H1 (cell line): Measurements from ENCODE around the gene ART5. TPM values are rescaled to one million over a fixed set of nuclear protein-coding genes. Genes with fewer than 3 reads are reported as not detected.

Experiments
- CTCF ChIA-PET: fragments of 300-600 bp; sonication (Branson Sonifier 250); formaldehyde crosslinking; loops from one replicate; lab custom pipeline; 2021; ENCODE audit not compliant: partially characterized antibody; lab: Charles Lee
- POLR2A ChIA-PET: fragments of 300-600 bp; sonication (Branson Sonifier 250); formaldehyde crosslinking; loops from one replicate; lab custom pipeline; 2021; ENCODE audit warnings: inconsistent platforms; ENCODE audit not compliant: partially characterized antibody; lab: Charles Lee
- DNase-seq, 2 experiments: peaks; one replicate each; pipeline versions ENCODE4 v3.0.0 to v3.0.0-alpha.2; 2010 to 2022; ENCODE audit warnings: low spot score in 2 of 2, low read depth in 1 of 2, mixed read lengths in 1 of 2
- FAIRE-seq: peaks from 2 replicates; lab custom pipeline; 2011; peaks lifted over from hg19 to GRCh38; lab: Jason Lieb, UNC
- H2AFZ ChIP-seq: 2 replicates; pipeline ENCODE4 v1.8.1; 2012; ENCODE audit warnings: low read length, inconsistent platforms
- H2AK5ac ChIP-seq: 2 replicates; pipeline ENCODE4 v1.6.1; 2013; ENCODE audit warnings: low read depth, low read length
- H2BK120ac ChIP-seq: replicated peaks from 2 replicates; pipeline ENCODE3; 2013; ENCODE audit warnings: low read depth, low read length, inconsistent platforms
- H2BK12ac ChIP-seq: 2 replicates; pipeline ENCODE4 v1.6.1; 2013; ENCODE audit warnings: low read depth, low read length
- H2BK15ac ChIP-seq: 2 replicates; pipeline ENCODE4 v1.6.1; 2013; ENCODE audit warnings: low read length
- H2BK20ac ChIP-seq: 2 replicates; pipeline ENCODE4 v1.6.1; 2013; ENCODE audit warnings: low read length
- H2BK5ac ChIP-seq: 2 replicates; pipeline ENCODE4 v1.6.1; 2013; ENCODE audit warnings: low read depth, low read length
- H3K14ac ChIP-seq: 2 replicates; pipeline ENCODE4 v1.6.1; 2013; ENCODE audit warnings: inconsistent platforms; ENCODE audit not compliant: insufficient read length
- H3K18ac ChIP-seq: 2 replicates; pipeline ENCODE4 v1.6.1; 2013; ENCODE audit warnings: low read length; ENCODE audit errors: extremely low read depth
- H3K23ac ChIP-seq: 2 replicates; pipeline ENCODE4 v1.6.1; 2013; ENCODE audit warnings: inconsistent platforms; ENCODE audit not compliant: insufficient read length
- H3K23me2 ChIP-seq: 2 replicates; pipeline ENCODE4 v1.6.1; 2013; ENCODE audit warnings: low read depth, low read length
- H3K27ac ChIP-seq: 2 replicates; pipeline ENCODE4 v1.6.1; 2011; ENCODE audit warnings: low read depth, low read length, inconsistent platforms
- H3K27me3 ChIP-seq, 4 experiments: replicated peaks in 1 of 4; 1 replicate in 1 of 4; 2 replicates in 3 of 4; pipeline versions ENCODE4 v1.6.1 to v1.8.1; 2011 to 2013; ENCODE audit warnings: low read length in 3 of 4, mild to moderate bottlenecking in 3 of 4, inconsistent platforms in 2 of 4, mixed read lengths in 2 of 4, moderate library complexity in 1 of 4; ENCODE audit not compliant: control insufficient read depth in 3 of 4, insufficient read depth in 3 of 4; ENCODE audit errors: extremely low read depth in 1 of 4
- H3K36me3 ChIP-seq, 4 experiments: 2 replicates each; pipeline versions ENCODE4 v1.6.1 to v1.8.1; 2011 to 2013; ENCODE audit warnings: mild to moderate bottlenecking in 4 of 4, low read length in 3 of 4, moderate library complexity in 2 of 4, control low read depth in 1 of 4, inconsistent platforms in 1 of 4; ENCODE audit not compliant: insufficient read depth in 4 of 4, control insufficient read depth in 2 of 4
- H3K4ac ChIP-seq: replicated peaks from 2 replicates; pipeline ENCODE3; 2013; ENCODE audit warnings: low read length, low read depth, mixed read lengths, inconsistent platforms; ENCODE audit not compliant: insufficient read length
- H3K4me1 ChIP-seq, 4 experiments: replicated peaks in 1 of 4; 1 replicate in 1 of 4; 2 replicates in 3 of 4; pipeline versions ENCODE4 v1.6.1 to v1.8.1; 2011 to 2013; ENCODE audit warnings: low read length in 3 of 4, inconsistent platforms in 2 of 4, mixed read lengths in 1 of 4; ENCODE audit not compliant: insufficient read depth in 4 of 4, control insufficient read depth in 3 of 4
- H3K4me2 ChIP-seq, 2 experiments: 2 replicates each; pipeline versions ENCODE4 v1.6.1 to v1.8.1; 2011 to 2013; ENCODE audit warnings: low read depth in 2 of 2, low read length in 2 of 2, control low read depth in 1 of 2, inconsistent platforms in 1 of 2, mild to moderate bottlenecking in 1 of 2; ENCODE audit not compliant: insufficient read depth in 1 of 2
- H3K4me3 ChIP-seq, 4 experiments: fragments of 200-600, 300-600 bp in 1 of 4; sonication (generic), shearing (Covaris generic), sonication (Bioruptor Twin) in 1 of 4; 2 replicates each; pipeline versions ENCODE4 v1.5.1 to v1.8.1; 2011 to 2016; ENCODE audit warnings: low read length in 4 of 4, low read depth in 3 of 4, control low read depth in 2 of 4, inconsistent platforms in 2 of 4, mild to moderate bottlenecking in 2 of 4, mixed read lengths in 1 of 4, moderate library complexity in 1 of 4; ENCODE audit not compliant: insufficient read depth in 2 of 4; ENCODE audit errors: extremely low read depth in 1 of 4
- H3K56ac ChIP-seq: replicated peaks from 2 replicates; pipeline ENCODE3; 2013; ENCODE audit warnings: low read depth, mild to moderate bottlenecking, mixed read lengths, low read length, inconsistent platforms; ENCODE audit not compliant: insufficient read length
- H3K79me1 ChIP-seq: 2 replicates; pipeline ENCODE4 v1.6.1; 2013; ENCODE audit warnings: low read depth, low read length, control low read depth
- H3K79me2 ChIP-seq, 2 experiments: 2 replicates each; pipeline versions ENCODE4 v1.6.1 to v1.8.1; 2012 to 2013; ENCODE audit warnings: low read length in 2 of 2, mild to moderate bottlenecking in 2 of 2, inconsistent platforms in 1 of 2; ENCODE audit not compliant: insufficient read depth in 2 of 2, control insufficient read depth in 1 of 2
- H3K9ac ChIP-seq, 4 experiments: replicated peaks in 1 of 4; 1 replicate in 1 of 4; 2 replicates in 3 of 4; pipeline versions ENCODE4 v1.6.1 to v1.8.1; 2011 to 2013; ENCODE audit warnings: low read depth in 3 of 4, low read length in 3 of 4, control low read depth in 2 of 4, mild to moderate bottlenecking in 2 of 4, moderate library complexity in 2 of 4, inconsistent platforms in 1 of 4; ENCODE audit errors: extremely low read depth in 1 of 4
- H3K9me3 ChIP-seq, 2 experiments: 2 replicates each; pipeline versions ENCODE4 v1.6.1 to v1.8.1; 2012 to 2013; ENCODE audit warnings: mild to moderate bottlenecking in 2 of 2, moderate library complexity in 2 of 2, control low read depth in 1 of 2, inconsistent platforms in 1 of 2, low read depth in 1 of 2, low read length in 1 of 2, mixed read lengths in 1 of 2; ENCODE audit not compliant: insufficient read depth in 2 of 2
- H4K20me1 ChIP-seq, 2 experiments: replicated peaks in 1 of 2; 2 replicates each; pipeline versions ENCODE3 to v1.8.1; 2011 to 2013; ENCODE audit warnings: inconsistent platforms in 2 of 2, low read length in 2 of 2, mild to moderate bottlenecking in 1 of 2; ENCODE audit not compliant: insufficient read depth in 2 of 2, control insufficient read depth in 1 of 2
- H4K5ac ChIP-seq: 2 replicates; pipeline ENCODE4 v1.6.1; 2013; ENCODE audit warnings: low read length, low read depth, mixed read lengths, inconsistent platforms; ENCODE audit not compliant: insufficient read length
- H4K8ac ChIP-seq: 2 replicates; pipeline ENCODE4 v1.8.0; 2013; ENCODE audit warnings: mild to moderate bottlenecking, moderate library complexity, low read length, inconsistent platforms; ENCODE audit not compliant: insufficient read depth; ENCODE audit errors: extremely low read depth
- H4K91ac ChIP-seq: replicated peaks from 2 replicates; pipeline ENCODE3; 2013; ENCODE audit warnings: low read length, mixed read lengths, inconsistent platforms; ENCODE audit not compliant: insufficient read length
- HDAC2 ChIP-seq, 2 experiments: fragments of 300-600 bp in 1 of 2; sonication (generic) in 1 of 2; IDR thresholded peaks; 2 replicates each; pipeline ENCODE4 v1.6.1; 2011 to 2012; ENCODE audit warnings: low read depth in 2 of 2, low read length in 2 of 2, mild to moderate bottlenecking in 2 of 2, moderate library complexity in 2 of 2, borderline replicate concordance in 1 of 2, inconsistent platforms in 1 of 2
- KDM5A ChIP-seq: fragments of 200-600 bp; IDR thresholded peaks from 2 replicates; pipeline ENCODE4 v1.7.1; 2012; ENCODE audit warnings: mild to moderate bottlenecking, low read length, inconsistent platforms, mixed read lengths
- POLR2A ChIP-seq, 2 experiments: IDR thresholded peaks; 1 replicate in 1 of 2; 2 replicates in 1 of 2; pipeline ENCODE4 v1.6.1; 2011; ENCODE audit warnings: low read depth in 2 of 2, low read length in 2 of 2, mild to moderate bottlenecking in 2 of 2; ENCODE audit errors: control extremely low read depth in 1 of 2
- SIX5 ChIP-seq: IDR thresholded peaks from 2 replicates; pipeline ENCODE4 v1.6.1; 2011; ENCODE audit warnings: mild to moderate bottlenecking, low read depth, low read length
- SP1 ChIP-seq: IDR thresholded peaks from 2 replicates; pipeline ENCODE4 v1.6.1; 2011; ENCODE audit warnings: low read depth, low read length
- SUZ12 ChIP-seq: fragments of 200-600 bp; sonication (generic); IDR thresholded peaks from 2 replicates; pipeline ENCODE4 v1.6.1; 2012; ENCODE audit warnings: mild to moderate bottlenecking, inconsistent platforms, low read length, moderate library complexity, mixed read lengths
- YY1 ChIP-seq: IDR thresholded peaks from 2 replicates; pipeline ENCODE4 v1.6.1; 2011; ENCODE audit warnings: low read depth, mild to moderate bottlenecking, low read length
- WGBS, 2 experiments: shearing (Covaris generic) in 1 of 2; methylation state at CpG; one replicate each; pipeline versions ENCODE4 v1.1.6 to v1.1.7; 2013 to 2015; ENCODE audit warnings: low lambda C conversion rate in 2 of 2, mixed read lengths in 2 of 2, inconsistent platforms in 1 of 2, low coverage in 1 of 2, missing lambda C conversion rate in 1 of 2; ENCODE audit not compliant: insufficient replicate concordance in 2 of 2, insufficient coverage in 1 of 2, insufficient read length in 1 of 2; ENCODE audit errors: extremely low coverage in 1 of 2, missing lambda C conversion rate in 1 of 2; 5-methylcytosine and 5-hydroxymethylcytosine counted together
- polyA plus RNA-seq, 7 experiments: library from polyadenylated mRNA; depleted of rRNA in 3 of 7; stranded (reverse) in 5 of 7; unstranded in 2 of 7; fragments of >200 nt in 5 of 7; fragments of 200-250 nt in 2 of 7; gene quantifications; 1 replicate in 5 of 7; 2 replicates in 1 of 7; 4 replicates in 1 of 7; pipeline versions ENCODE4 v1.2.1 to v1.2.3, GENCODE V29; 2011 to 2013; ENCODE audit warnings: missing spikeins in 2 of 7, mixed read lengths in 2 of 7
- total RNA-seq: library from RNA; stranded (reverse); fragmentation: NEBNext Ultra II Directional; extraction: Animal tissue kit (Norgen Biotek cat#: 25700); gene quantifications from 2 replicates; pipeline ENCODE4 v1.2.1, GENCODE V29; 2021

ART5 gene
- total and polyA plus RNA-seq, 2 of the 8 experiments (the other 6 are each of a cell fraction or from before 2014, with no cell fraction given), result 6.0 to 7.5 TPM

- H3K36me3 ChIP-seq, result peaks cover 39 to 95% (median 85%) of the 10 kb centered on the region in 4 experiments
- no peak overlapping the region for H3K23ac ChIP-seq
- no peaks in the 10 kb centered on the region for H3K9me3 ChIP-seq
- H3K4me3 ChIP-seq, result no peak overlapping the region
- H2BK5ac ChIP-seq, result no peak overlapping the region
- H3K79me2 ChIP-seq, result no peaks in the 10 kb centered on the region
- H3K14ac ChIP-seq, result no peak overlapping the region
- H3K4ac ChIP-seq, result no peak overlapping the region
- no peak overlapping the region for H3K18ac ChIP-seq
- H4K5ac ChIP-seq, result no peak overlapping the region
- CTCF ChIA-PET, result interaction anchor here (1.1 to 1.7 kb wide), 2 partner anchors 9 to 20 kb away, joined by 3 read pairs; no protein-coding TSS in a partner anchor
- no peak overlapping the region for H3K27ac ChIP-seq
- H4K91ac ChIP-seq, result no peak overlapping the region
- H3K4me1 ChIP-seq, result no peaks in the 10 kb centered on the region
- H3K79me1 ChIP-seq, result no peaks in the 10 kb centered on the region
- H2BK120ac ChIP-seq, result no peak overlapping the region
- no peak overlapping the region for H3K9ac ChIP-seq
- DNase-seq (no peak), FAIRE-seq (no peak)
- no peak overlapping the region for H2AK5ac ChIP-seq
- H3K4me2 ChIP-seq, result no peak overlapping the region
- no peak overlapping the region for H2AFZ ChIP-seq
- no peak overlapping the region for H2BK20ac ChIP-seq
- POLR2A ChIA-PET, result no interaction called here
- no peak overlapping the region for H4K8ac ChIP-seq
- no peak overlapping the region for H3K56ac ChIP-seq
- no peak overlapping the region for H2BK15ac ChIP-seq
- H3K23me2 ChIP-seq, result no peaks in the 10 kb centered on the region
- H4K20me1 ChIP-seq, result peaks cover 0 to 3% of the 10 kb centered on the region in 2 experiments
- H2BK12ac ChIP-seq, result no peak overlapping the region
- whole genome bisulfite sequencing, 2 experiments, result 90% methylated on average over 3 of the region's 3 CpGs; no CpG with 5 or more reads in 1 of the 2 experiments
- no peaks in the 10 kb centered on the region for H3K27me3 ChIP-seq
- TF ChIP-seq KDM5A (no peak), YY1 (no peak), POLR2A (IDR thresholded peaks at IDR 0.05; ENCODE audit: control extremely low read depth in 1 of 2, low read depth in 2 of 2, low read length in 2 of 2) (no peak), HDAC2 (IDR thresholded peaks at IDR 0.05; ENCODE audit: borderline replicate concordance in 1 of 2, low read depth in 2 of 2, low read length in 2 of 2) (no peak), SIX5 (no peak), SUZ12 (no peak), SP1 (no peak)
Measured at GRCh38 chr11:3679077-3679476, 37.3 kb upstream of the ART5 start.
